ENCODE results near the gene C2CD4C.
"Not testable (repeated sequence)": the region's sequence is repeated elsewhere in the genome, so short reads cannot be mapped to it uniquely, and the experiment has no call there.

C2CD4C gene

GRCh38 chr19:400976-401865 lies 7.7 kb downstream of the C2CD4C start:
- TF ChIP-seq CTCF (conservative IDR thresholded peaks at IDR 0.05; ENCODE audit: low read depth, low read length) = no peak
- no peak overlapping the region for H3K4me3 ChIP-seq (ENCODE audit: low read length)

GRCh38 chr19:399370-399769 lies 9.6 kb downstream of the C2CD4C start:
- TF ChIP-seq CTCF (conservative IDR thresholded peaks at IDR 0.05; ENCODE audit: low read depth, low read length) = no peak
- H3K4me3 ChIP-seq (ENCODE audit: low read length) = no peak overlapping the region
- no peak for DNase-seq (ENCODE audit: low read depth)

More at GRCh38 chr19:400976-401865, 7.7 kb downstream of the C2CD4C start:
- DNase-seq (ENCODE audit: low read depth) = no peak

GRCh38 chr19:398719-399118 lies 10.2 kb downstream of the C2CD4C start:
- TF ChIP-seq CTCF (conservative IDR thresholded peaks at IDR 0.05; ENCODE audit: low read depth, low read length) = no peak
- DNase-seq (ENCODE audit: low read depth) = no peak
- H3K4me3 ChIP-seq (ENCODE audit: low read length) = no peak overlapping the region

DNA sequence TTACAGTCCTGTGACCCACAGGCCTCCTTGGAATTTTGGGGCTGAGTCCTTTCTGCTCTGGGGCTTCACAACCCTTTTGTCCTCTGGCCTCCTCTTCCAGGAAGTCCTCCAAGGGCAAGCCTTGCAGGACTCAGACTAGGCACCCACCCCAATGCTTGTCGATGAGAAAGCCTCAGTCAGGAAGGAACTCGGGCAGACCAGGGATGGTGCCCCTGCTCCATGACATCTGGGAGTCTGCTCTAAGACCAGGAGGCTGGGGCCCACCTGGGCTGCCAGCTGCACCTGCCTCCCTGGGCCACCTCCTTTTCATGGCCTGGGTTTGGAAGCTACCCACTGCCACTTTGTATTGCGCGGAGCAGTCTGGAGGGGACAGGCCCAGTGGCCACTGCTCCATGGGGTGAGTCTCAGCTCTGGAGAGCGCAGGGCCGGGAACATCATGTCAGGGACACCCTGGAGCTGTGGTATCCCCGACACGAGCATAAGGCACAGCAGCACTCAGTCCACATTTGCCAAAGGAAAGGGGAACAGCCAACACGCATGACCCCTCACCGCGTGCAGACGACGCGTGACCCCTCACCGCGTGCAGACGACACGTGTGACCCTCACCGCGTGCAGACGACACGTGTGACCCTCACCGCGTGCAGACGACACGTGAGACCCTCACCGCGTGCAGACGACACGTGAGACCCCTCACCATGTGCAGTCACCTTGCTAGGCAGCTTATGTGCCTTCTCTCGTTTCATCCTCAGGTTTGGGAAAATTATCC lies 10.8 kb downstream of the C2CD4C start:
- H3K4me3 ChIP-seq (ENCODE audit: low read length) = no peak overlapping the region
- no peak for DNase-seq (ENCODE audit: low read depth)
- no peak for TF ChIP-seq CTCF (conservative IDR thresholded peaks at IDR 0.05; ENCODE audit: low read depth, low read length)

DNA sequence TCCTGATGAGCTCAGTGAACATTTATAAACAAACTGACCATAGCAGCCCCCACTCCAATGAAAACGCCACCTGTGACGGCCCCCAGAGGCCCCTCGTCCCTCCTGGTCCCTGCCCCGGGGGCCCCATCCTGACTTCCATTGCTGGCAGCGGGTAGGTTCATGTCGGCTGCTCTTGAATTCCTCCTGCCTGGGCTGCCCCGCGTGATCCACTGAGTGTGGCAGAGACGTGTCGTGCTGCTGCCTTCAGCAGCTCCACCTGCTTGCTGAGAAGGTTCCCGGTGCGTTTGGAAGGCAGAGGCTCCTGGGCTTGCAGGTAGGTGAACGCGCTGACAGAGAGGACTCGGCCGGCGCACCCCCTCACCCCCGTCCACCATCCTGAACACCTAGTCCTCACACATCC lies 11.6 kb downstream of the C2CD4C start:
- DNase-seq (ENCODE audit: low read depth) = no peak
- H3K4me3 ChIP-seq (ENCODE audit: low read length) = no peak overlapping the region
- no peak for TF ChIP-seq CTCF (conservative IDR thresholded peaks at IDR 0.05; ENCODE audit: low read depth, low read length)

GRCh38 chr19:395467-395866 lies 13.5 kb downstream of the C2CD4C start:
- TF ChIP-seq CTCF (conservative IDR thresholded peaks at IDR 0.05; ENCODE audit: low read depth, low read length) = no peak
- no peak for DNase-seq (ENCODE audit: low read depth)
- H3K4me3 ChIP-seq (ENCODE audit: low read length) = no peak overlapping the region

DNA sequence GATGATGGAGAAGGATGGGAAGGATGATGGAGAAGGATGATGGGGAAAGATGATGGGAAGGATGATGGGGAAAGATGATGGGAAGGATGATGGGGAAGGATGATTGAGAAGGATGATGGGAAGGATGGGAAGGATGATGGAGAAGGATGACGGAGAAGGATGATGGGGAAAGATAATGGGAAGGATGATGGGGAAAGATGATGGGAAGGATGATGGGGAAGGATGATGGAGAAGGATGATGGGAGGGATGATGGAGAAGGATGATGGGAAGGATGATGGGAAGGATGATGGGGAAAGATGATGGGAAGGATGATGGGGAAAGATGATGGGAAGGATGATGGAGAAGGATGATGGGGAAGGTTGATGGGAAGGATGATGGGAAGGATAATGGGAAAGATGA lies 14.1 kb downstream of the C2CD4C start:
- H3K4me3 ChIP-seq (ENCODE audit: low read length); DNase-seq (ENCODE audit: low read depth): not testable (repeated sequence)

GRCh38 chr19:393560-393959 lies 15.4 kb downstream of the C2CD4C start:
- not testable (repeated sequence) for DNase-seq (ENCODE audit: low read depth); H3K4me3 ChIP-seq (ENCODE audit: low read length)

Measured in retinal pigment epithelial cell (primary cell).